GM12878 (cell line): ENCODE results near the gene SVBP. TPM values are rescaled to one million over a fixed set of nuclear protein-coding genes. Genes with fewer than 3 reads are reported as not detected.

Experiments used
- CREB1 ChIP-seq: IDR thresholded peaks from 2 replicates; pipeline ENCODE4 v1.6.1; 2012; ENCODE audit warnings: low read depth, mild to moderate bottlenecking, inconsistent platforms
- TCF12 ChIP-seq: IDR thresholded peaks from 2 replicates; pipeline ENCODE4 v1.6.1; 2011; ENCODE audit warnings: low read depth, mild to moderate bottlenecking, low read length
- polyA plus RNA-seq, 11 experiments: library from polyadenylated mRNA; depleted of rRNA in 4 of 11; unstranded in 6 of 11; stranded (reverse) in 5 of 11; fragments of >200 nt; fragmentation: Nextera tagmentation in 4 of 11; fragmentation: Illumina TruSeq in 1 of 11; extraction: Ambion mirVana in 4 of 11; extraction: Trizol in 1 of 11; gene quantifications; 1 replicate in 1 of 11; 2 replicates in 10 of 11; pipeline versions ENCODE4 v1.2.1 to v1.2.3, GENCODE V29; 2011 to 2016; ENCODE audit warnings: inconsistent platforms in 2 of 11, missing spikeins in 2 of 11, low read depth in 1 of 11
- total RNA-seq, 4 experiments: library from RNA; depleted of rRNA in 3 of 4; stranded (reverse); fragments of >200 nt in 3 of 4; fragmentation: Illumina TruSeq in 1 of 4; extraction: Trizol in 1 of 4; gene quantifications; 2 replicates each; pipeline versions ENCODE4 v1.2.1 to v1.2.3, GENCODE V29; 2013 to 2021
- TF ChIP-seq, protein P1 (sequence below): IDR thresholded peaks from 2 replicates; pipeline ENCODE4 v1.6.1; 2012; ENCODE audit warnings: low read depth, low read length, improper control_type of control experiment
- TF ChIP-seq, protein P2 (sequence below): IDR thresholded peaks from 2 replicates; pipeline ENCODE4 v1.6.1; 2012; ENCODE audit warnings: improper control_type of control experiment, low read depth, low read length; ENCODE audit not compliant: insufficient replicate concordance

SVBP gene
- total and polyA plus RNA-seq, 10 of the 15 experiments (the other 5 are each of a cell fraction or from before 2014, with no cell fraction given) = 12.6 to 29.5 (median 19.8) TPM

DNA sequence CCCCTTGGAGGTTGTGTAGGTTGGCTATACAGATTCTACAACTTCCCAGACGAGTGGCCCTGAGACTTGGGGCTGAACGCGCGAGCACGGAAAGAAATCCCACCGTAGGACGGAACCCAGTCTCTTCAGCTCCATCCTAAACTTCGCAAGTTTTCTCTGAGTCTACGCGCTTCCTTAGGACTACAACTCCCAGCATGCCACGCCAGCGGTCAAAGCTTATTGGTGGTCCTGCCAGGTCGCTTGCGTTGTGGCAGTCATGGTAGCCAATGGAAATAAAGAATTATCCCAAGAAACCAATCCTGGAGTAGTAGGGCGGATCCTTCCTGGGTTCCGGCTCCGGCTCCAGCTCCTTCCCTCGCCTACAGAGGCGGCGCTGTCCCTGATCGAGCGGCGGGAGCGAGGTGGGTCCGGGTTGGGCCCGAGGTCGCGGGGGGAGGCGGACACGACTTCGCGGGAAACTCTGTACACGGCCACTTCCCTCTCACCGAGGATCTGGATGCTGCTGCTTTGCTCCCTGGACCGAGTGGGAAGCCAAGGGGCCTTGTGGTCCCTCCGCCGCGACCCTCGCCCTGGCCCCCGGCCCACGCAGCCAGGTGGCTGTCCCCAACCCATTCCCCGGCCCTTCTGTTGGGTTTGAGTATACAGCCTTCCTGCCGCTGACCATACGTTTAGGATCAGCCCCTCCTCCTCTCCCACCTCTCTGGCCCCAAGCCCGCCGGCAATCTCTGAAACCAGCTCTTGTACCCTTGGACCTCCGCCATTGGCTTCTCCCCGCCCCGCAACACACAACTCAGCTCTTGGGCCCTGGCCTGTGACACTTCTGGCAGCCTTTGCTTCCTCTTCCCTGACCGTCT lies 29.3 kb upstream of the SVBP start, which contains the start of gene ZNF691 (continued):
- TF ChIP-seq, protein P1, sequence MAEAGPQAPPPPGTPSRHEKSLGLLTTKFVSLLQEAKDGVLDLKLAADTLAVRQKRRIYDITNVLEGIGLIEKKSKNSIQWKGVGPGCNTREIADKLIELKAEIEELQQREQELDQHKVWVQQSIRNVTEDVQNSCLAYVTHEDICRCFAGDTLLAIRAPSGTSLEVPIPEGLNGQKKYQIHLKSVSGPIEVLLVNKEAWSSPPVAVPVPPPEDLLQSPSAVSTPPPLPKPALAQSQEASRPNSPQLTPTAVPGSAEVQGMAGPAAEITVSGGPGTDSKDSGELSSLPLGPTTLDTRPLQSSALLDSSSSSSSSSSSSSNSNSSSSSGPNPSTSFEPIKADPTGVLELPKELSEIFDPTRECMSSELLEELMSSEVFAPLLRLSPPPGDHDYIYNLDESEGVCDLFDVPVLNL = no peak
- TF ChIP-seq, protein P2, sequence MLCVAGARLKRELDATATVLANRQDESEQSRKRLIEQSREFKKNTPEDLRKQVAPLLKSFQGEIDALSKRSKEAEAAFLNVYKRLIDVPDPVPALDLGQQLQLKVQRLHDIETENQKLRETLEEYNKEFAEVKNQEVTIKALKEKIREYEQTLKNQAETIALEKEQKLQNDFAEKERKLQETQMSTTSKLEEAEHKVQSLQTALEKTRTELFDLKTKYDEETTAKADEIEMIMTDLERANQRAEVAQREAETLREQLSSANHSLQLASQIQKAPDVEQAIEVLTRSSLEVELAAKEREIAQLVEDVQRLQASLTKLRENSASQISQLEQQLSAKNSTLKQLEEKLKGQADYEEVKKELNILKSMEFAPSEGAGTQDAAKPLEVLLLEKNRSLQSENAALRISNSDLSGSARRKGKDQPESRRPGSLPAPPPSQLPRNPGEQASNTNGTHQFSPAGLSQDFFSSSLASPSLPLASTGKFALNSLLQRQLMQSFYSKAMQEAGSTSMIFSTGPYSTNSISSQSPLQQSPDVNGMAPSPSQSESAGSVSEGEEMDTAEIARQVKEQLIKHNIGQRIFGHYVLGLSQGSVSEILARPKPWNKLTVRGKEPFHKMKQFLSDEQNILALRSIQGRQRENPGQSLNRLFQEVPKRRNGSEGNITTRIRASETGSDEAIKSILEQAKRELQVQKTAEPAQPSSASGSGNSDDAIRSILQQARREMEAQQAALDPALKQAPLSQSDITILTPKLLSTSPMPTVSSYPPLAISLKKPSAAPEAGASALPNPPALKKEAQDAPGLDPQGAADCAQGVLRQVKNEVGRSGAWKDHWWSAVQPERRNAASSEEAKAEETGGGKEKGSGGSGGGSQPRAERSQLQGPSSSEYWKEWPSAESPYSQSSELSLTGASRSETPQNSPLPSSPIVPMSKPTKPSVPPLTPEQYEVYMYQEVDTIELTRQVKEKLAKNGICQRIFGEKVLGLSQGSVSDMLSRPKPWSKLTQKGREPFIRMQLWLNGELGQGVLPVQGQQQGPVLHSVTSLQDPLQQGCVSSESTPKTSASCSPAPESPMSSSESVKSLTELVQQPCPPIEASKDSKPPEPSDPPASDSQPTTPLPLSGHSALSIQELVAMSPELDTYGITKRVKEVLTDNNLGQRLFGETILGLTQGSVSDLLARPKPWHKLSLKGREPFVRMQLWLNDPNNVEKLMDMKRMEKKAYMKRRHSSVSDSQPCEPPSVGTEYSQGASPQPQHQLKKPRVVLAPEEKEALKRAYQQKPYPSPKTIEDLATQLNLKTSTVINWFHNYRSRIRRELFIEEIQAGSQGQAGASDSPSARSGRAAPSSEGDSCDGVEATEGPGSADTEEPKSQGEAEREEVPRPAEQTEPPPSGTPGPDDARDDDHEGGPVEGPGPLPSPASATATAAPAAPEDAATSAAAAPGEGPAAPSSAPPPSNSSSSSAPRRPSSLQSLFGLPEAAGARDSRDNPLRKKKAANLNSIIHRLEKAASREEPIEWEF = no peak
- peak; percentile 76 for TF ChIP-seq CREB1
- TF ChIP-seq TCF12 = no peak
